ENCODE data around the gene SUSD6. TPM values are rescaled to one million over a fixed set of nuclear protein-coding genes. Genes with fewer than 3 reads are reported as not detected.

The SUSD6 gene
- total RNA-seq, 1 experiment from 2014 or later, result 44.7 TPM

- intact Hi-C loops (cut with micrococcal nuclease; ENCODE audit: unreplicated experiment), result no loop called here
- no peak for DNase-seq
- no peak for TF ChIP-seq CTCF (IDR thresholded peaks at IDR 0.05; ENCODE audit: unreplicated experiment)
- Mint-ChIP-seq H3K9me3 (ENCODE audit: low read depth, unreplicated experiment) (no peaks in the 10 kb centered on the region), H3K27me3 (ENCODE audit: unreplicated experiment) (no peaks in the 10 kb centered on the region), H3K4me1 (ENCODE audit: low read depth, unreplicated experiment) (peaks cover 21% of the 10 kb centered on the region), H3K36me3 (ENCODE audit: insufficient read depth, unreplicated experiment) (no peaks in the 10 kb centered on the region), H3K27ac (ENCODE audit: unreplicated experiment) (no peak overlapping the region), H3K4me3 (ENCODE audit: low read depth, unreplicated experiment) (no peak overlapping the region)
- CTCF ChIA-PET, result interaction anchor here (1.0 kb wide), 1 partner anchor 21 kb away, joined by 4 read pairs; no protein-coding TSS in a partner anchor
- no TSS peak for BruUV-seq (replicated peaks)
Observed at GRCh38 chr14:69694730-69695281, 83.4 kb downstream of the SUSD6 start.

- Mint-ChIP-seq H3K4me3 (ENCODE audit: low read depth, unreplicated experiment) (no peak overlapping the region), H3K27ac (ENCODE audit: unreplicated experiment) (no peak overlapping the region), H3K36me3 (ENCODE audit: insufficient read depth, unreplicated experiment) (no peaks in the 10 kb centered on the region), H3K27me3 (ENCODE audit: unreplicated experiment) (no peaks in the 10 kb centered on the region), H3K9me3 (ENCODE audit: low read depth, unreplicated experiment) (no peaks in the 10 kb centered on the region), H3K4me1 (ENCODE audit: low read depth, unreplicated experiment) (peaks cover 21% of the 10 kb centered on the region)
- BruUV-seq (replicated peaks), result no TSS peak
- peak; percentile 29 for DNase-seq
- intact Hi-C loops (cut with micrococcal nuclease; ENCODE audit: unreplicated experiment), result no loop called here
- CTCF ChIA-PET, result no interaction called here
- no peak for TF ChIP-seq CTCF (IDR thresholded peaks at IDR 0.05; ENCODE audit: unreplicated experiment)
Observed at GRCh38 chr14:69695322-69696203, 84.2 kb downstream of the SUSD6 start.

DNA sequence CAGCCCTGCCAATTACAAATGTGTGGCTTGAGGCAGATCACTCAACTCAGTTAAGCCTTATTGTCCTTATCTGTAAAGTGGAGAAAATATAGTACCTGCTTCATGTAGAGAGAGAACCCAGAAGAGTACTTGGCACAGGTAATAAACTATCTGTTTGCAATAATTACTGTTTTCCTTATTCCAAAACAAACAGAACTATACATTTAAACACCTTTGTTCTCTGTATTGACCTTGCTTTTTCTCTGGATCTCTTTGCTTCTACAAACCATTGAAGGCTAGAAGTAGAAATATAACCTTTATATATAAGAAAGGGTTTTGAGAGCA is 84.8 kb downstream of the SUSD6 start:
- peaks cover 21% of the 10 kb centered on the region for H3K4me1 Mint-ChIP-seq (ENCODE audit: low read depth, unreplicated experiment)
- H3K9me3 Mint-ChIP-seq (ENCODE audit: low read depth, unreplicated experiment), result no peaks in the 10 kb centered on the region
- BruUV-seq (replicated peaks), result no TSS peak
- no peaks in the 10 kb centered on the region for H3K36me3 Mint-ChIP-seq (ENCODE audit: insufficient read depth, unreplicated experiment)
- intact Hi-C loops (cut with micrococcal nuclease; ENCODE audit: unreplicated experiment), result no loop called here
- H3K27ac Mint-ChIP-seq (ENCODE audit: unreplicated experiment), result no peak overlapping the region
- no peak for DNase-seq
- no peak overlapping the region for H3K4me3 Mint-ChIP-seq (ENCODE audit: low read depth, unreplicated experiment)
- CTCF ChIA-PET, result no interaction called here
- no peak for TF ChIP-seq CTCF (IDR thresholded peaks at IDR 0.05; ENCODE audit: unreplicated experiment)
- no peaks in the 10 kb centered on the region for H3K27me3 Mint-ChIP-seq (ENCODE audit: unreplicated experiment)

DNA sequence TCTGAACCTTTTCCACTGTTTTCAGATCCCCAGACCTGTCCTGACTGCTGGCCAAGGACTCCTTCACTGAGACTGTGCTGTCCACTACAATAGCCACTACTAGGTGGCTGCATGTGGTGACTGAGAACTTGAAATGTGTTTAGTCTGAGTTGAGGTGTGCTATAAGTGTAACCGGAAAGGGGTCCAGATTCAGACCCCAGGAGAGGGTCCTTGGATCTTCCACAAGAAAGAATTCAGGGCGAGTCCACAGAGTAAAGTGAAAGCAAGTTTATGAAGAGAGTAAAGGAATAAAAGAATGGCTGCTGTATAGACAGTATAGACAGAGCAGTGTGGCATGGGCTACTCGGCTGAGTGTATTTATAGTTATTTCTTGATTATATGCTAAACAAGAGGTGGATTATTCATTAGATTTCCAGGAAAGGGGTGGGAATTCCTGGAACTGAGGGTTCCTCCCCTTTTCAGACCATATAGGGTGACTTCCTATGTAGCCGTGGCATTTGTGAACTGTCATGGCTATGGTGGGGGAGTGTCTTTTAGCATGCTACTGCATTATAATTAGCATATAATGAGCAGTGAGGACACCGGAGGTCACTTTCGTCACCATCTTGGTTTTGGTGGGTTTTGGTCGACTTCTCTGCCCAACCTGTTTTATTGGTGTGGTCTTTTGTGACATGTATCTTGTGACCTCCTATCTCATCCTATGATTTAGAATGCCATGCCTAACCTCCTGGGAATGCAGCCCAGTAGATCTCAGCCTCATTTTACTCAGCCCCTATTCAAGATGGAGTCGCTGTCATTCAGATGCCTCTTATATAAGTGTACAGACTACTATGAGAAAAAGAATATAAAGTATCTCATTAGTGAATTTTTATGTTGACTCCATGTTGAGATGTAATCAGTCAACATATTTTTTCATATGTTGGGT is 85.5 kb downstream of the SUSD6 start:
- DNase-seq, result no peak
- no peak for TF ChIP-seq CTCF (IDR thresholded peaks at IDR 0.05; ENCODE audit: unreplicated experiment)
- Mint-ChIP-seq H3K4me1 (ENCODE audit: low read depth, unreplicated experiment) (peaks cover 21% of the 10 kb centered on the region), H3K9me3 (ENCODE audit: low read depth, unreplicated experiment) (no peaks in the 10 kb centered on the region), H3K4me3 (ENCODE audit: low read depth, unreplicated experiment) (no peak overlapping the region), H3K36me3 (ENCODE audit: insufficient read depth, unreplicated experiment) (no peaks in the 10 kb centered on the region), H3K27ac (ENCODE audit: unreplicated experiment) (peak overlapping the region; percentile 3), H3K27me3 (ENCODE audit: unreplicated experiment) (no peaks in the 10 kb centered on the region)
- CTCF ChIA-PET, result no interaction called here
- intact Hi-C loops (cut with micrococcal nuclease; ENCODE audit: unreplicated experiment), result no loop called here
- no TSS peak for BruUV-seq (replicated peaks)
